Prostate gland (tissue), 2 donors: ENCODE data around the gene FAM131A. TPM values are rescaled to one million over a fixed set of nuclear protein-coding genes. Genes with fewer than 3 reads are reported as not detected.

Experiments
- DNase-seq: peaks from one replicate; pipeline ENCODE4 v3.0.0-alpha.2; 2019; ENCODE audit warnings: low spot score
- H3K27ac ChIP-seq, 2 donors: fragments of 200-600 bp; sonication (generic); 2 replicates each; pipeline ENCODE4 v1.5.1; 2017 to 2019
- H3K27me3 ChIP-seq: fragments of 200-600 bp; sonication (generic); replicated peaks from 2 replicates; pipeline ENCODE4 v1.5.1; 2019; ENCODE audit not compliant: insufficient read depth
- H3K36me3 ChIP-seq, 2 donors: fragments of 200-600 bp; sonication (generic); 1 replicate in 1 of 2; 2 replicates in 1 of 2; pipeline versions ENCODE4 v1.5.1 to v1.8.1; 2017 to 2019
- H3K4me1 ChIP-seq: fragments of 200-600 bp; sonication (generic); replicated peaks from 2 replicates; pipeline ENCODE4 v1.5.1; 2019
- H3K4me3 ChIP-seq, 2 donors: fragments of 200-600 bp; sonication (generic); 2 replicates each; pipeline ENCODE4 v1.5.1; 2017 to 2019
- H3K9me3 ChIP-seq: fragments of 200-600 bp; sonication (generic); 2 replicates; pipeline ENCODE4 v1.5.1; 2017
- CTCF ChIP-seq, 4 experiments: fragments of 200-600 bp in 2 of 4; fragments of 450-650 bp in 2 of 4; sonication (generic) in 2 of 4; IDR thresholded peaks; 1 replicate in 3 of 4; 2 replicates in 1 of 4; pipeline ENCODE4 v1.5.1; 2016 to 2019; ENCODE audit warnings: antibody characterized with exemption in 4 of 4, mild to moderate bottlenecking in 2 of 4, moderate library complexity in 2 of 4
- POLR2A ChIP-seq: fragments of 450-650 bp; IDR thresholded peaks from one replicate; pipeline ENCODE4 v1.6.1; 2016; ENCODE audit warnings: antibody characterized with exemption, mild to moderate bottlenecking
- POLR2AphosphoS5 ChIP-seq: sonication (generic); formaldehyde crosslinking; IDR thresholded peaks from one replicate; pipeline ENCODE4 v1.6.1; 2017; ENCODE audit warnings: antibody characterized with exemption
- WGBS: methylation state at CpG from one replicate; pipeline ENCODE4 v1.1.5; 2018; 5-methylcytosine and 5-hydroxymethylcytosine counted together
- intact Hi-C: fragments of 100-400 bp; cut with DNase I; formaldehyde crosslinking; loops from one replicate; pipeline ENCODE4 v1.14.2; 2022
- total RNA-seq, 2 donors: library from RNA; depleted of rRNA; stranded (reverse); fragments of >200 nt; gene quantifications; one replicate each; pipeline ENCODE4 v1.1.0, GENCODE V29; 2016

Gene FAM131A
- total RNA-seq, 2 donors from 2014 or later: 22.0 to 71.0 TPM

DNA sequence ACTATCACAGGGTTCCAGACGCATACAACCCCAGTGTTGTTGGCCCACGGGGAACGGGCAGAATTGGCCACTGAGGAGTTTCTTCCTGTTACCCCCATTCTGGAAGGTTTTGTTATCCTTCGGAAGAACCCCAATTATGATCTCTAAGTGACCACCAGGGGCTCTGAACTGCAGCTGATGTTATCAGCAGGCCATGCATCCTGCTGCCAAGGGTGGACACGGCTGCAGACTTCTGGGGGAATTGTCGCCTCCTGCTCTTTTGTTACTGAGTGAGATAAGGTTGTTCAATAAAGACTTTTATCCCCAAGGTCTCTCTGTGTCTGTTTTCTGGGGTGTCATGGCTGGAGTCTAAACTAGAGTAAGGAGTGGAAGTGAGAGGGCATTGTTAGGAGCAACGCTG is 28.7 kb upstream of the FAM131A start:
- TF ChIP-seq CTCF (IDR thresholded peaks at IDR 0.05): no peak
- no peak for TF ChIP-seq POLR2AphosphoS5
- no peak for TF ChIP-seq POLR2A
- Histone ChIP-seq H3K27me3 (no peaks in the 10 kb centered on the region), H3K4me1 (no peaks in the 10 kb centered on the region), H3K27ac (no peak overlapping the region), H3K4me3 (no peak overlapping the region), H3K9me3 (no peaks in the 10 kb centered on the region), H3K36me3 (peaks cover 7 to 27% of the 10 kb centered on the region in 2 donors)
- 65% methylated on average over 7 of the region's 7 CpGs for WGBS
- no peak for DNase-seq
- intact Hi-C loops: no loop called here

GRCh38 chr3:184311633-184312032 is 25.8 kb upstream of the FAM131A start:
- Histone ChIP-seq H3K27ac (no peak overlapping the region), H3K4me1 (peaks cover 5% of the 10 kb centered on the region), H3K36me3 (peaks cover 0 to 21% of the 10 kb centered on the region in 2 donors), H3K27me3 (no peaks in the 10 kb centered on the region), H3K9me3 (no peaks in the 10 kb centered on the region), H3K4me3 (no peak overlapping the region)
- no peak for DNase-seq
- intact Hi-C loops: no loop called here
- no peak for TF ChIP-seq CTCF (IDR thresholded peaks at IDR 0.05)
- no peak for TF ChIP-seq POLR2A

GRCh38 chr3:184314363-184314699 is 23.1 kb upstream of the FAM131A start, which contains the start of gene EIF4G1:
Gene EIF4G1 (plus strand): TSS chr3:184314606. CDS start chr3:184315797, 1,191 bp downstream.
- TF ChIP-seq POLR2AphosphoS5 (peak; percentile 71), POLR2A (peak; percentile 71), CTCF (IDR thresholded peaks at IDR 0.05) (no peak)
- Histone ChIP-seq H3K27ac (peak within 1 kb of the TSS; percentile 93 to 96), H3K36me3 (no peaks in the 10 kb centered on the region), H3K27me3 (no peaks in the 10 kb centered on the region), H3K4me3 (peak within 1 kb of the TSS; percentile 59 to 67), H3K9me3 (no peaks in the 10 kb centered on the region), H3K4me1 (peaks cover 14% of the 10 kb centered on the region)
- peak; percentile 93 for DNase-seq
- intact Hi-C loops: loop anchor here (2.0 kb wide), 1 partner anchor 16 kb away; the partner anchor contains the start of gene PSMD2
- WGBS: under 1% methylated on average over 37 of the region's 40 CpGs

DNA sequence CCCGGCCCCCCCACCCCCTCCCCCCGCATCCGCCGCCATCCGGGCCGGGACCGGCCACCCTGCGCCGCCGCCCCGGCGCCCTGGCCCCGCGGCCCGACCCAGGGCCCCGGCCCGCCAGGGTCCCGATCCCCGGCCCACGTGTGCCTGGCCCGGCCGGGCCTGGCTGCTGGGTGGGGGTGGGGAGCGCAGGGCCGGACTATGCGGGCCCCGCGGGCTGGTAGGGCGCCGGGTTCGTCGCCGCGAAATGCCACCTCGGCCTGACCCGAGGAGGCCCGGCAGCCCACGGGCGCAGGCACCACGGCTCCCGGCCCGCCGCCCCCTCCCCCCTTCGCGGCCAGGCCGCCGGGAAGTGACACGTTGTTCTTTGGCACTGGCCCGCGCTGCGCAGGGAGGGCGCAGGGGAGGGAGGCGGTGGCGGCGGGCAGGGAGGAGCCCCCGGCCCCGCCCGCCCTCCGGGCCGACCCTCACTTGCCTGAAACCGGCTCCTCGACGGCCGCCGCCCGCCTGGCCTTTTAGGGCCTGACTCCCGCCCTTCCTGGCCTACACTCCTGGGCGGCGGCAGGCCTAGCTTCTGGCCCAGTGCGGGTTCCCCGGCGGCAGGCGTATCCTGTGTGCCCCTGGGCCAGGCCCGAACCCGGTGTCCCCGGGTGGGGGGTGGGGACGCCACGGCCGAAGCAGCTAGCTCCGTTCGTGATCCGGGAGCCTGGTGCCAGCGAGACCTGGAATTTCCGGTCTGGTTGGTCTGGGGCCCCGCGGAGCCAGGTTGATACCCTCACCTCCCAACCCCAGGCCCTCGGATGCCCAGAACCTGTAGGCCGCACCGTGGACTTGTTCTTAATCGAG is 22.5 kb upstream of the FAM131A start:
- Histone ChIP-seq H3K9me3 (no peaks in the 10 kb centered on the region), H3K4me1 (peaks cover 19% of the 10 kb centered on the region), H3K4me3 (peak overlapping the region; percentile 59 to 67), H3K27ac (peak overlapping the region; percentile 93 to 96), H3K36me3 (no peaks in the 10 kb centered on the region), H3K27me3 (no peaks in the 10 kb centered on the region)
- under 1% methylated on average over 73 of the region's 89 CpGs for WGBS
- intact Hi-C loops: loop anchor here (2.0 to 5.0 kb wide), 2 partner anchors 16 to 47 kb away; partner anchors contain the start of genes CLCN2, POLR2H and PSMD2
- TF ChIP-seq POLR2A (peak; percentile 39), POLR2AphosphoS5 (peak; percentile 42), CTCF (IDR thresholded peaks at IDR 0.05) (no peak)
- DNase-seq: peak; percentile 69

DNA sequence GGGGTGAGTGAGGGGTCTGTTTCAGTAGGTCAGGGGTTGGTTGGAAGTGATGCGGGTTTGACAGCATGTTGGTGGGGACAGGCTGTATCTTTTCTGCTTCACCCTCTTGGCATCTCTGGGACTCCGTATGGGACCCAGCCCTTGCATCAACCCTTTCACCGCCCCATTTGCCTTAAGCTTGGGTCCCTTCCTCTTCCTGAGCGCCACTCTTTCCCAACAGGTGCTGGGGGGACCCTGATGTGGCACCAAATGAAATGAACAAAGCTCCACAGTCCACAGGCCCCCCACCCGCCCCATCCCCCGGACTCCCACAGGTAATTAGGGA is 21.9 kb upstream of the FAM131A start:
- DNase-seq: no peak
- Histone ChIP-seq H3K9me3 (no peaks in the 10 kb centered on the region), H3K36me3 (no peaks in the 10 kb centered on the region), H3K27me3 (no peaks in the 10 kb centered on the region), H3K4me3 (peak overlapping the region; percentile 59 to 67), H3K4me1 (peaks cover 22% of the 10 kb centered on the region), H3K27ac (peak overlapping the region; percentile 93 to 96)
- intact Hi-C loops: loop anchor here (2.0 to 5.0 kb wide), 2 partner anchors 17 to 47 kb away; partner anchors contain the start of genes CLCN2, POLR2H and PSMD2
- WGBS: 19% methylated on average over 6 of the region's 6 CpGs
- no peak for TF ChIP-seq POLR2AphosphoS5
- no peak for TF ChIP-seq CTCF (IDR thresholded peaks at IDR 0.05)
- TF ChIP-seq POLR2A: no peak
